ENCODE results near the gene ULK4. TPM values are rescaled to one million over a fixed set of nuclear protein-coding genes. Genes with fewer than 3 reads are reported as not detected.
"Not testable (repeated sequence)": the region's sequence is repeated elsewhere in the genome, so short reads cannot be mapped to it uniquely, and the experiment has no call there.

Gene ULK4
- total RNA-seq, 1 experiment from 2014 or later, result 6.3 TPM

- CTCF ChIA-PET; H3K9me3 ChIP-seq (ENCODE audit: control insufficient read depth in 1 of 2, insufficient read depth in 1 of 2, low read depth in 1 of 2, low read length in 2 of 2); H4K20me1 ChIP-seq (ENCODE audit: insufficient read depth); H3K79me2 ChIP-seq (ENCODE audit: insufficient read depth, low read length); intact Hi-C loops (cut with micrococcal nuclease); H3K4me3 ChIP-seq (replicated peaks in 1 of 2; ENCODE audit: low read depth in 1 of 2, low read length in 2 of 2); H3K4me1 ChIP-seq (ENCODE audit: control insufficient read depth in 1 of 2, insufficient read depth in 2 of 2, low read length in 2 of 2); POLR2A ChIA-PET; H3K9ac ChIP-seq (ENCODE audit: low read length); ATAC-seq; DNase-seq (ENCODE audit: low read depth, low spot score); RAD21 ChIA-PET (ENCODE audit: low non-redundant PET in 1 of 2, low total read pairs in 2 of 2, uncharacterized antibody in 2 of 2, unreplicated experiment in 2 of 2); H3K27ac ChIP-seq (ENCODE audit: low read depth, low read length); H3K4me2 ChIP-seq (ENCODE audit: low read length); H3K36me3 ChIP-seq (ENCODE audit: control insufficient read depth in 1 of 2, insufficient read depth in 2 of 2, low read length in 2 of 2); BruUV-seq (replicated peaks); H3K9me2 ChIP-seq (ENCODE audit: insufficient read depth); H2AFZ ChIP-seq (ENCODE audit: low read depth, low read length, poor library complexity, severe bottlenecking); H3K27me3 ChIP-seq (ENCODE audit: insufficient read depth, low read length): not testable (repeated sequence)
These were observed 405.7 kb downstream of the ULK4 start for GRCh38 chr3:41556245-41556644.

- no peak overlapping the region for H2AFZ ChIP-seq (ENCODE audit: low read depth, low read length, poor library complexity, severe bottlenecking)
- ChIA-PET RAD21 (ENCODE audit: low non-redundant PET in 1 of 2, low total read pairs in 2 of 2, uncharacterized antibody in 2 of 2, unreplicated experiment in 2 of 2) (no interaction called here), CTCF (no interaction called here), POLR2A (no interaction called here)
- H3K9me3 ChIP-seq (ENCODE audit: control insufficient read depth in 1 of 2, insufficient read depth in 1 of 2, low read depth in 1 of 2, low read length in 2 of 2), result no peaks in the 10 kb centered on the region
- no TSS peak for BruUV-seq (replicated peaks)
- H3K9ac ChIP-seq (ENCODE audit: low read length), result no peak overlapping the region
- no peak overlapping the region for H3K4me2 ChIP-seq (ENCODE audit: low read length)
- TF ChIP-seq RAD21 (IDR thresholded peaks at IDR 0.05; ENCODE audit: low read depth), result no peak
- no peak for TF ChIP-seq EZH2 (IDR thresholded peaks at IDR 0.05)
- H3K36me3 ChIP-seq (ENCODE audit: control insufficient read depth in 1 of 2, insufficient read depth in 2 of 2, low read length in 2 of 2), result no peaks in the 10 kb centered on the region
- intact Hi-C loops (cut with micrococcal nuclease), result no loop called here
- no peaks in the 10 kb centered on the region for H3K27me3 ChIP-seq (ENCODE audit: insufficient read depth, low read length)
- no peak overlapping the region for H3K27ac ChIP-seq (ENCODE audit: low read depth, low read length)
- H3K4me3 ChIP-seq (replicated peaks in 1 of 2; ENCODE audit: low read depth in 1 of 2, low read length in 2 of 2), result no peak overlapping the region
- no peaks in the 10 kb centered on the region for H3K79me2 ChIP-seq (ENCODE audit: insufficient read depth, low read length)
- no peaks in the 10 kb centered on the region for H3K9me2 ChIP-seq (ENCODE audit: insufficient read depth)
- DNase-seq (ENCODE audit: low read depth, low spot score) (no peak), ATAC-seq (no peak)
- H4K20me1 ChIP-seq (ENCODE audit: insufficient read depth), result no peaks in the 10 kb centered on the region
- no peaks in the 10 kb centered on the region for H3K4me1 ChIP-seq (ENCODE audit: control insufficient read depth in 1 of 2, insufficient read depth in 2 of 2, low read length in 2 of 2)
These were observed 428.9 kb downstream of the ULK4 start for GRCh38 chr3:41532976-41533375.

- Histone ChIP-seq H3K27ac (ENCODE audit: low read depth, low read length) (no peak overlapping the region), H3K36me3 (ENCODE audit: control insufficient read depth in 1 of 2, insufficient read depth in 2 of 2, low read length in 2 of 2) (no peaks in the 10 kb centered on the region), H3K4me3 (replicated peaks in 1 of 2; ENCODE audit: low read depth in 1 of 2, low read length in 2 of 2) (no peak overlapping the region), H3K9me2 (ENCODE audit: insufficient read depth) (no peaks in the 10 kb centered on the region), H4K20me1 (ENCODE audit: insufficient read depth) (no peaks in the 10 kb centered on the region), H3K79me2 (ENCODE audit: insufficient read depth, low read length) (no peaks in the 10 kb centered on the region), H3K9me3 (ENCODE audit: control insufficient read depth in 1 of 2, insufficient read depth in 1 of 2, low read depth in 1 of 2, low read length in 2 of 2) (no peaks in the 10 kb centered on the region), H3K27me3 (ENCODE audit: insufficient read depth, low read length) (no peaks in the 10 kb centered on the region), H2AFZ (ENCODE audit: low read depth, low read length, poor library complexity, severe bottlenecking) (no peak overlapping the region), H3K4me2 (ENCODE audit: low read length) (no peak overlapping the region), H3K9ac (ENCODE audit: low read length) (no peak overlapping the region), H3K4me1 (ENCODE audit: control insufficient read depth in 1 of 2, insufficient read depth in 2 of 2, low read length in 2 of 2) (no peaks in the 10 kb centered on the region)
- RAD21 ChIA-PET (ENCODE audit: low non-redundant PET in 1 of 2, low total read pairs in 2 of 2, uncharacterized antibody in 2 of 2, unreplicated experiment in 2 of 2), result no interaction called here
- POLR2A ChIA-PET, result no interaction called here
- BruUV-seq (replicated peaks), result no TSS peak
- ATAC-seq, result no peak
- no peak for DNase-seq (ENCODE audit: low read depth, low spot score)
- intact Hi-C loops (cut with micrococcal nuclease), result no loop called here
- CTCF ChIA-PET, result no interaction called here
- TF ChIP-seq JUND (IDR thresholded peaks at IDR 0.05) (no peak), TCF7L2 (IDR thresholded peaks at IDR 0.05; ENCODE audit: borderline replicate concordance, extremely low read depth, insufficient read depth, insufficient read length) (no peak), ZBTB33 (IDR thresholded peaks at IDR 0.05; ENCODE audit: extremely low read depth, insufficient replicate concordance, low read length) (no peak), EZH2phosphoT487 (IDR thresholded peaks at IDR 0.05; ENCODE audit: borderline replicate concordance) (no peak), EGR1 (IDR thresholded peaks at IDR 0.05; ENCODE audit: low read depth) (no peak), REST (IDR thresholded peaks at IDR 0.05; ENCODE audit: low read depth) (no peak)
These were observed 434.8 kb downstream of the ULK4 start for GRCh38 chr3:41526995-41527573.
